ENCODE results near the gene APOL5. TPM values are rescaled to one million over a fixed set of nuclear protein-coding genes. Genes with fewer than 3 reads are reported as not detected.

The APOL5 gene
- total RNA-seq, 1 experiment from 2014 or later = not detected

- TF ChIP-seq EZH2 (IDR thresholded peaks at IDR 0.05; ENCODE audit: low read length, unreplicated experiment) = no peak
- no peak for TF ChIP-seq EZH2phosphoT487 (IDR thresholded peaks at IDR 0.05; ENCODE audit: borderline replicate concordance, low read length)
- TF ChIP-seq CTCF (conservative IDR thresholded peaks at IDR 0.05; ENCODE audit: low read depth, low read length) = no peak
- H3K9me3 ChIP-seq (ENCODE audit: low read length) = no peaks in the 10 kb centered on the region
- H3K9ac ChIP-seq (ENCODE audit: low read length) = no peak overlapping the region
- H3K4me3 ChIP-seq (ENCODE audit: low read length) = no peak overlapping the region
- BruUV-seq (replicated peaks) = no TSS peak
- ATAC-seq (no peak), DNase-seq (no peak)
- no peaks in the 10 kb centered on the region for H4K20me1 ChIP-seq (ENCODE audit: low read length)
- H2AFZ ChIP-seq (ENCODE audit: low read length) = no peak overlapping the region
- no peaks in the 10 kb centered on the region for H3K36me3 ChIP-seq (ENCODE audit: low read depth, low read length)
- no peaks in the 10 kb centered on the region for H3K79me2 ChIP-seq (ENCODE audit: low read length)
- no peak overlapping the region for H3K4me2 ChIP-seq (ENCODE audit: low read length)
- H3K4me1 ChIP-seq (ENCODE audit: insufficient read depth, low read length) = no peaks in the 10 kb centered on the region
- intact Hi-C loops (cut with micrococcal nuclease) = no loop called here
- POLR2A ChIA-PET (ENCODE audit: unreplicated experiment) = no interaction called here
- CTCF ChIA-PET = no interaction called here
- H3K9me2 ChIP-seq (replicated peaks; ENCODE audit: low read length) = no peaks in the 10 kb centered on the region
- H3K27ac ChIP-seq (ENCODE audit: low read length) = no peak overlapping the region
- no peaks in the 10 kb centered on the region for H3F3A ChIP-seq (ENCODE audit: low read length, unreplicated experiment)
- H3K27me3 ChIP-seq (ENCODE audit: low read length) = no peaks in the 10 kb centered on the region
Measured at GRCh38 chr22:35681454-35682052, 36.1 kb upstream of the APOL5 start.

- Histone ChIP-seq H3F3A (ENCODE audit: low read length, unreplicated experiment) (no peaks in the 10 kb centered on the region), H3K4me3 (ENCODE audit: low read length) (no peak overlapping the region), H3K27me3 (ENCODE audit: low read length) (no peaks in the 10 kb centered on the region), H2AFZ (ENCODE audit: low read length) (no peak overlapping the region), H3K79me2 (ENCODE audit: low read length) (no peaks in the 10 kb centered on the region), H3K27ac (ENCODE audit: low read length) (no peak overlapping the region), H3K36me3 (ENCODE audit: low read depth, low read length) (no peaks in the 10 kb centered on the region), H3K9me2 (replicated peaks; ENCODE audit: low read length) (no peaks in the 10 kb centered on the region), H3K9ac (ENCODE audit: low read length) (no peak overlapping the region), H3K4me1 (ENCODE audit: insufficient read depth, low read length) (no peaks in the 10 kb centered on the region), H4K20me1 (ENCODE audit: low read length) (no peaks in the 10 kb centered on the region), H3K9me3 (ENCODE audit: low read length) (no peaks in the 10 kb centered on the region), H3K4me2 (ENCODE audit: low read length) (no peak overlapping the region)
- ChIA-PET POLR2A (ENCODE audit: unreplicated experiment) (no interaction called here), CTCF (no interaction called here)
- no peak for ATAC-seq
- TF ChIP-seq CTCF (conservative IDR thresholded peaks at IDR 0.05; ENCODE audit: low read depth, low read length) = no peak
- TF ChIP-seq EZH2 (IDR thresholded peaks at IDR 0.05; ENCODE audit: low read length, unreplicated experiment) = no peak
- TF ChIP-seq EZH2phosphoT487 (IDR thresholded peaks at IDR 0.05; ENCODE audit: borderline replicate concordance, low read length) = no peak
- intact Hi-C loops (cut with micrococcal nuclease) = no loop called here
- no peak for DNase-seq
- no TSS peak for BruUV-seq (replicated peaks)
Measured at GRCh38 chr22:35683560-35683959, 34.1 kb upstream of the APOL5 start.

GRCh38 chr22:35684270-35684700 is 33.4 kb upstream of the APOL5 start:
- Histone ChIP-seq H4K20me1 (ENCODE audit: low read length) (no peaks in the 10 kb centered on the region), H3K27ac (ENCODE audit: low read length) (no peak overlapping the region), H3K9me2 (replicated peaks; ENCODE audit: low read length) (no peaks in the 10 kb centered on the region), H3K27me3 (ENCODE audit: low read length) (no peaks in the 10 kb centered on the region), H2AFZ (ENCODE audit: low read length) (no peak overlapping the region), H3K4me1 (ENCODE audit: insufficient read depth, low read length) (no peaks in the 10 kb centered on the region), H3K36me3 (ENCODE audit: low read depth, low read length) (no peaks in the 10 kb centered on the region), H3K79me2 (ENCODE audit: low read length) (no peaks in the 10 kb centered on the region), H3K4me2 (ENCODE audit: low read length) (no peak overlapping the region), H3K9ac (ENCODE audit: low read length) (no peak overlapping the region), H3K9me3 (ENCODE audit: low read length) (no peaks in the 10 kb centered on the region), H3K4me3 (ENCODE audit: low read length) (no peak overlapping the region), H3F3A (ENCODE audit: low read length, unreplicated experiment) (no peaks in the 10 kb centered on the region)
- POLR2A ChIA-PET (ENCODE audit: unreplicated experiment) = interaction anchor here (0.6 kb wide), 1 partner anchor 479 kb away, joined by 4 read pairs; no protein-coding TSS in a partner anchor
- TF ChIP-seq EZH2phosphoT487 (IDR thresholded peaks at IDR 0.05; ENCODE audit: borderline replicate concordance, low read length) = no peak
- ATAC-seq = no peak
- no peak for DNase-seq
- BruUV-seq (replicated peaks) = no TSS peak
- CTCF ChIA-PET = no interaction called here
- intact Hi-C loops (cut with micrococcal nuclease) = no loop called here

All from PC-3 (cell line).